WTC11 (cell line): ENCODE results near the gene ATP13A4.

Source experiments
- CTCF ChIP-seq: fragments of 200-600 bp; IDR thresholded peaks from 2 replicates; pipeline ENCODE4 v1.8.0; 2022; ENCODE audit warnings: antibody characterized with exemption
- E2F4 ChIP-seq: sonication (generic); formaldehyde crosslinking; IDR thresholded peaks from 2 replicates; pipeline ENCODE4 v1.8.1; 2022; ENCODE audit warnings: low read depth, mild to moderate bottlenecking, moderate library complexity, missing genetic modification reagents, borderline replicate concordance
- EMX1 ChIP-seq: fragments of 250-450 bp; sonication (Bioruptor Pico); IDR thresholded peaks from 2 replicates; pipeline ENCODE4 v1.8.0; 2021; ENCODE audit warnings: mild to moderate bottlenecking
- ESRRA ChIP-seq: sonication (generic); formaldehyde crosslinking; IDR thresholded peaks from 2 replicates; pipeline ENCODE4 v1.8.1; 2022; ENCODE audit warnings: mild to moderate bottlenecking, missing genetic modification reagents, borderline replicate concordance
- ETV6 ChIP-seq: sonication (generic); formaldehyde crosslinking; IDR thresholded peaks from 2 replicates; pipeline ENCODE4 v1.8.1; 2022; ENCODE audit warnings: mild to moderate bottlenecking, missing genetic modification reagents
- GABPB1 ChIP-seq: sonication (generic); formaldehyde crosslinking; IDR thresholded peaks from 2 replicates; pipeline ENCODE4 v1.8.1; 2023; ENCODE audit warnings: mild to moderate bottlenecking, missing genetic modification reagents
- JUN ChIP-seq: sonication (generic); formaldehyde crosslinking; IDR thresholded peaks from 2 replicates; pipeline ENCODE4 v1.8.0; 2023; ENCODE audit warnings: mild to moderate bottlenecking, missing genetic modification reagents
- MLX ChIP-seq: sonication (generic); formaldehyde crosslinking; IDR thresholded peaks from 2 replicates; pipeline ENCODE4 v1.8.1; 2023; ENCODE audit warnings: mild to moderate bottlenecking, missing genetic modification reagents, moderate library complexity
- PRDM15 ChIP-seq: sonication (generic); formaldehyde crosslinking; IDR thresholded peaks from 2 replicates; pipeline ENCODE4 v1.8.0; 2022; ENCODE audit warnings: missing genetic modification reagents
- PREB ChIP-seq: sonication (generic); formaldehyde crosslinking; IDR thresholded peaks from 2 replicates; pipeline ENCODE4 v1.8.1; 2022; ENCODE audit warnings: mild to moderate bottlenecking, missing genetic modification reagents, moderate library complexity, borderline replicate concordance
- ZBTB21 ChIP-seq: sonication (generic); formaldehyde crosslinking; IDR thresholded peaks from 2 replicates; pipeline ENCODE4 v1.8.1; 2023; ENCODE audit warnings: mild to moderate bottlenecking, missing genetic modification reagents, borderline replicate concordance
- ZNF416 ChIP-seq: fragments of 250-450 bp; sonication (Bioruptor Pico); IDR thresholded peaks from 2 replicates; pipeline ENCODE4 v1.9.0; 2021; ENCODE audit warnings: mild to moderate bottlenecking, inconsistent platforms

- TF ChIP-seq PREB (CRISPR knock-in tag) = no peak
- no peak for TF ChIP-seq ZBTB21 (CRISPR knock-in tag)
- no peak for TF ChIP-seq ETV6 (CRISPR knock-in tag)
- TF ChIP-seq ZNF416 (CRISPR knock-in tag) = no peak
- no peak for TF ChIP-seq JUN (CRISPR knock-in tag)
- TF ChIP-seq CTCF = no peak
- TF ChIP-seq GABPB1 (CRISPR knock-in tag) = no peak
- TF ChIP-seq PRDM15 = no peak
- TF ChIP-seq EMX1 (CRISPR knock-in tag) = no peak
- no peak for TF ChIP-seq MLX (CRISPR knock-in tag)
- TF ChIP-seq ESRRA (CRISPR knock-in tag) = no peak
- no peak for TF ChIP-seq E2F4
Observed at GRCh38 chr3:193515966-193516365, 38.7 kb downstream of the ATP13A4 start.
